Prostate gland (tissue), 2 donors: ENCODE measurements around the gene TTC39B. TPM values are rescaled to one million over a fixed set of nuclear protein-coding genes. Genes with fewer than 3 reads are reported as not detected.

Experiments
- DNase-seq: peaks from one replicate; pipeline ENCODE4 v3.0.0-alpha.2; 2019; ENCODE audit warnings: low spot score
- H3K27ac ChIP-seq, 2 donors: fragments of 200-600 bp; sonication (generic); 2 replicates each; pipeline ENCODE4 v1.5.1; 2017 to 2019
- H3K27me3 ChIP-seq: fragments of 200-600 bp; sonication (generic); replicated peaks from 2 replicates; pipeline ENCODE4 v1.5.1; 2019; ENCODE audit not compliant: insufficient read depth
- H3K36me3 ChIP-seq, 2 donors: fragments of 200-600 bp; sonication (generic); 1 replicate in 1 of 2; 2 replicates in 1 of 2; pipeline versions ENCODE4 v1.5.1 to v1.8.1; 2017 to 2019
- H3K4me1 ChIP-seq: fragments of 200-600 bp; sonication (generic); replicated peaks from 2 replicates; pipeline ENCODE4 v1.5.1; 2019
- H3K4me3 ChIP-seq, 2 donors: fragments of 200-600 bp; sonication (generic); 2 replicates each; pipeline ENCODE4 v1.5.1; 2017 to 2019
- H3K9me3 ChIP-seq: fragments of 200-600 bp; sonication (generic); 2 replicates; pipeline ENCODE4 v1.5.1; 2017
- CTCF ChIP-seq, 4 experiments: fragments of 200-600 bp in 2 of 4; fragments of 450-650 bp in 2 of 4; sonication (generic) in 2 of 4; IDR thresholded peaks; 1 replicate in 3 of 4; 2 replicates in 1 of 4; pipeline ENCODE4 v1.5.1; 2016 to 2019; ENCODE audit warnings: antibody characterized with exemption in 4 of 4, mild to moderate bottlenecking in 2 of 4, moderate library complexity in 2 of 4
- POLR2A ChIP-seq: fragments of 450-650 bp; IDR thresholded peaks from one replicate; pipeline ENCODE4 v1.6.1; 2016; ENCODE audit warnings: antibody characterized with exemption, mild to moderate bottlenecking
- POLR2AphosphoS5 ChIP-seq: sonication (generic); formaldehyde crosslinking; IDR thresholded peaks from one replicate; pipeline ENCODE4 v1.6.1; 2017; ENCODE audit warnings: antibody characterized with exemption
- WGBS: methylation state at CpG from one replicate; pipeline ENCODE4 v1.1.5; 2018; 5-methylcytosine and 5-hydroxymethylcytosine counted together
- intact Hi-C: fragments of 100-400 bp; cut with DNase I; formaldehyde crosslinking; loops from one replicate; pipeline ENCODE4 v1.14.2; 2022
- total RNA-seq, 2 donors: library from RNA; depleted of rRNA; stranded (reverse); fragments of >200 nt; gene quantifications; one replicate each; pipeline ENCODE4 v1.1.0, GENCODE V29; 2016

The TTC39B gene
- total RNA-seq, 2 donors from 2014 or later = 4.2 to 4.3 TPM

- no peaks in the 10 kb centered on the region for H3K9me3 ChIP-seq
- intact Hi-C loops = no loop called here
- no peak overlapping the region for H3K27ac ChIP-seq
- 71% methylated on average over 2 of the region's 2 CpGs for WGBS
- DNase-seq = no peak
- no peaks in the 10 kb centered on the region for H3K36me3 ChIP-seq
- TF ChIP-seq POLR2A (no peak), POLR2AphosphoS5 (no peak), CTCF (IDR thresholded peaks at IDR 0.05) (no peak)
- H3K27me3 ChIP-seq = no peaks in the 10 kb centered on the region
- H3K4me1 ChIP-seq = no peaks in the 10 kb centered on the region
- no peak overlapping the region for H3K4me3 ChIP-seq
Measured at GRCh38 chr9:15137089-15137488, 169.9 kb downstream of the TTC39B start.

GRCh38 chr9:15136646-15137045, 170.4 kb downstream of the TTC39B start:
- TF ChIP-seq POLR2A (no peak), POLR2AphosphoS5 (no peak), CTCF (IDR thresholded peaks at IDR 0.05) (no peak)
- Histone ChIP-seq H3K27ac (no peak overlapping the region), H3K4me1 (no peaks in the 10 kb centered on the region), H3K4me3 (no peak overlapping the region), H3K9me3 (no peaks in the 10 kb centered on the region), H3K27me3 (no peaks in the 10 kb centered on the region), H3K36me3 (no peaks in the 10 kb centered on the region)
- intact Hi-C loops = no loop called here
- no peak for DNase-seq
- 88% methylated on average over 5 of the region's 5 CpGs for WGBS

GRCh38 chr9:15135164-15135792, 171.7 kb downstream of the TTC39B start:
- H3K4me3 ChIP-seq = no peak overlapping the region
- 28% methylated on average over 18 of the region's 18 CpGs for WGBS
- intact Hi-C loops = no loop called here

GRCh38 chr9:15133488-15133887, 173.5 kb downstream of the TTC39B start:
- intact Hi-C loops = no loop called here
- TF ChIP-seq POLR2AphosphoS5 (no peak), CTCF (IDR thresholded peaks at IDR 0.05) (no peak), POLR2A (no peak)
- no peaks in the 10 kb centered on the region for H3K9me3 ChIP-seq
- no peaks in the 10 kb centered on the region for H3K4me1 ChIP-seq
- no peak for DNase-seq
- no peaks in the 10 kb centered on the region for H3K27me3 ChIP-seq
- WGBS = 84% methylated on average over 3 of the region's 3 CpGs
- no peaks in the 10 kb centered on the region for H3K36me3 ChIP-seq
- no peak overlapping the region for H3K4me3 ChIP-seq
- H3K27ac ChIP-seq = no peak overlapping the region

More at GRCh38 chr9:15135164-15135792, 171.7 kb downstream of the TTC39B start:
- no peaks in the 10 kb centered on the region for H3K27me3 ChIP-seq
- no peak overlapping the region for H3K27ac ChIP-seq
- peak; percentile 44 for DNase-seq
- TF ChIP-seq CTCF (IDR thresholded peaks at IDR 0.05) (peak; percentile 24 to 75 (median 58)), POLR2A (no peak), POLR2AphosphoS5 (no peak)
- no peaks in the 10 kb centered on the region for H3K36me3 ChIP-seq
- no peaks in the 10 kb centered on the region for H3K4me1 ChIP-seq
- H3K9me3 ChIP-seq = no peaks in the 10 kb centered on the region

- TF ChIP-seq POLR2A (no peak), CTCF (IDR thresholded peaks at IDR 0.05) (no peak), POLR2AphosphoS5 (no peak)
- Histone ChIP-seq H3K4me3 (no peak overlapping the region), H3K27ac (no peak overlapping the region), H3K9me3 (no peaks in the 10 kb centered on the region), H3K27me3 (no peaks in the 10 kb centered on the region), H3K4me1 (no peaks in the 10 kb centered on the region), H3K36me3 (no peaks in the 10 kb centered on the region)
- intact Hi-C loops = no loop called here
- no peak for DNase-seq
- WGBS = 83% methylated on average over 5 of the region's 5 CpGs
Measured at GRCh38 chr9:15132091-15132490, 174.9 kb downstream of the TTC39B start.
